ENCODE results near the gene YIPF4.
"Not testable (repeated sequence)": the region's sequence is repeated elsewhere in the genome, so short reads cannot be mapped to it uniquely, and the experiment has no call there.

DNA sequence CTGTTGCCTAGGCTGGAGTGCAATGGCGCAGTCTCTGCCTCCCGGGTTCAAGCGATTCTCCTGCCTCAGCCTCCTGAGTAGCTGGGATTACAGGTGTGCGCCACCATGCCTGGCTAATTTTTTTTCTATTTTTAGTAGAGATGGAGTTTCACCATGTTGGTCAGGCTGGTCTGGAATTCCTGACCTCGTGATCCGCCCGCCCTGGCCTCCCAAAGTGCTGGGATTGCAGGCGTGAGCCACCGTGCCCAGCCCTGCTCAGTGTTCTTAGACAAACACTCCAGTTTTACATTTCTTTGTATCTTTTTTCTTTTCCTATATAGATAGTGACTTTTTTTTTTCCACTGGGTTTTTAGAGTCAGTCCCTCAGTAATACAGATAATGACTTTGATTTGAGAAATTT lies 86.6 kb downstream of the YIPF4 start:
- TF ChIP-seq POLR2A (IDR thresholded peaks at IDR 0.05): not testable (repeated sequence)
- TF ChIP-seq, protein P1, sequence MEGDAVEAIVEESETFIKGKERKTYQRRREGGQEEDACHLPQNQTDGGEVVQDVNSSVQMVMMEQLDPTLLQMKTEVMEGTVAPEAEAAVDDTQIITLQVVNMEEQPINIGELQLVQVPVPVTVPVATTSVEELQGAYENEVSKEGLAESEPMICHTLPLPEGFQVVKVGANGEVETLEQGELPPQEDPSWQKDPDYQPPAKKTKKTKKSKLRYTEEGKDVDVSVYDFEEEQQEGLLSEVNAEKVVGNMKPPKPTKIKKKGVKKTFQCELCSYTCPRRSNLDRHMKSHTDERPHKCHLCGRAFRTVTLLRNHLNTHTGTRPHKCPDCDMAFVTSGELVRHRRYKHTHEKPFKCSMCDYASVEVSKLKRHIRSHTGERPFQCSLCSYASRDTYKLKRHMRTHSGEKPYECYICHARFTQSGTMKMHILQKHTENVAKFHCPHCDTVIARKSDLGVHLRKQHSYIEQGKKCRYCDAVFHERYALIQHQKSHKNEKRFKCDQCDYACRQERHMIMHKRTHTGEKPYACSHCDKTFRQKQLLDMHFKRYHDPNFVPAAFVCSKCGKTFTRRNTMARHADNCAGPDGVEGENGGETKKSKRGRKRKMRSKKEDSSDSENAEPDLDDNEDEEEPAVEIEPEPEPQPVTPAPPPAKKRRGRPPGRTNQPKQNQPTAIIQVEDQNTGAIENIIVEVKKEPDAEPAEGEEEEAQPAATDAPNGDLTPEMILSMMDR (IDR thresholded peaks at IDR 0.05): not testable (repeated sequence)
